GM18498 (cell line): ENCODE results near the gene SLC28A3.

Experiments
- ATAC-seq: cut with Tn5 transposase; IDR thresholded peaks from one replicate; pipeline ENCODE4 v1.9.1; 2021; ENCODE audit warnings: mild to moderate bottlenecking, moderate library complexity; ENCODE audit not compliant: unreplicated experiment

The SLC28A3 gene

GRCh38 chr9:84254972-84255371 lies 85.6 kb downstream of the SLC28A3 start:
- no peak for ATAC-seq

DNA sequence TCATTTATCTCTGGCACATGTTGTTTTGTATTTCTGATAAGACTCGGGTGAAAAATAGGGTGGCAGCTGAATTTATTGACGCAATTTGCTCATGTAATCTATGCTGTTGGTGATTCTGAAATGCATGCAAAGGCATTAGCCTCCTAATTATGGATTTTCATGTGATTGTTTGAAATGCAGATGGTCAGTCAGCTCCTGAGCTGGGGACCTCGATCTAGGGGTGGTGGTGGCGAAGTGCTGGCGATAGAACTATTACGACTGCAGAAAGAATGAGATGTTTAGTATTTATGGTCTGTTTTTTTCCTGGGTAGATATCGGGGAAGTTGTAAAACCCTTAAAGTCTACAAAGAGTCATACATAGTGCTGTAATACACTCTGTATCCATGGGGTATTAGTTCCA lies 88.6 kb downstream of the SLC28A3 start:
- ATAC-seq: no peak

GRCh38 chr9:84241817-84242373 lies 98.7 kb downstream of the SLC28A3 start:
- no peak for ATAC-seq

DNA sequence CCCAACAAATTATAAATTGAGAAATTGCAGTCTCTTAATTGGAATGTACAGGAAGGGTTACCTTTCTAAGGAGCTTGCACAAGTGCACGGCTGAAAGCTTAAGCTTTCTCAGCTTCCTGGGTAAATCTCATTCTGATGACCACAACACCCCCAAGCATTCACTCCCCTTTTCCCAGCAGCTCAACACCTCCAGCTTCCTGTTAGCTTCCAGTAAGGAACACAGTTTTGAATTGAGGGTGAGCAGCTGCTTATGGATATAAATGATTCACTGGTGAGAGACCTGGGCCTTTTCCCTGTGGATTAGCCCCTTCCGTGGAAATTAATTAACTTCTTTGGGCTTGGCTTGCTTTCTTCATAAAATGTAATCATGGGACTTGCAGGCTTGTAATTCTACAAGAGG lies 101.2 kb downstream of the SLC28A3 start:
- ATAC-seq: no peak

DNA sequence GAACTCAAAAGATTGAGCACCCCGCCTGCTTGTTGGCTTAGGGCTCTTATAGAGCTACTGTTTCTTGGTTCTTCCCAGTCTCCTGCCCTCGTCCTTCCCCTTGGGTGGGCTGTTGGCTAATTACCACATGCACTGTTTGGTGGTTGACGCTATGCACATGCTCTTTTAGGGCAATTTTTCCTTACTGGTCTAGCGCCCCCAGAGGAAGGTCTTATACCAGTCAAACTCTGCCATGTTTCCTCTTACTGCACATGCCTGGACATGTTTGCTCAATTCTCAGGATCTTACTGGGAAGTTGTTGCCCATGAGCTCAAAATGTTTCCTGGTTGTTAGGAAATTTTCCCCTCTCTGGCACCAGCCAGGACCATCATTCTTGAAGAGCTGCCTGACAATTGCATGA lies 101.9 kb downstream of the SLC28A3 start:
- no peak for ATAC-seq

GRCh38 chr9:84235511-84235910 lies 105.0 kb downstream of the SLC28A3 start:
- ATAC-seq: no peak

DNA sequence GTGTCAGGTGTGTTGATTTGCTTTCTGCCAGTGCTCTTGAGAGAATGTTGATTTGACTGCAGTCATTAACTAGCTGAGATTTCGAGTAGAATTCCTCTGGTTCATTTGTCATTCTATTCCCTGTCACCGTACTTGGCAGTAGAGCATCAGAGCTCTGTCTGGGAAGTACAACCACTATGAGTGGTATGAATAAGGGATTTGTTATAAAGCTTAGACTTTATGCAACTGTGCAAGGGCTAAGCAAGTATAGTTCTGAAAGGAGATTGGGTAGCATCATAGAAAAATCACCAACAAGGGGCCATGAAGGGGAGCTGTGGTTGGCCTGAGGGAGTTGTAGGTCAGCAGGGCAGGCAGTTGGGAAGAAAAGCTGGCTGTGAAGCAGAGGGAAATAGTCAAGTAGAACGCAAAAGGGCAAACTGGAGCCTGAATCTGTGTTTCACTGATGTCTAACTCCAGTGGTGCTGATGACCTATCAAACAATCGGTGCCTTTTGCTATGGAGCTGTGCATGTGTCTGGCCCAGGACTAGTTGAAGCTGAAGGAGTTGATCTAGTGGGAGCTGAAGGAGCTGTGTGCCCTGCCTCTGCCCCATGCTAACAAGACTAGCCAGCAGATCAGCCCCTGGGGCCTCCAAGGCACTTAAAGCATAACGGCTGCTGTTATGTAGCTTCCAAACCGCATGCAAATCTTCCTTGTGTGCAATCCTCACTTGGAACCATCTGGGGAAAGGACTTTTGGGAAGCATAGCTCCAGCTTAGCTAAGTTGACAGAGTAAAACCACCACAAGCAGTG lies 110.0 kb downstream of the SLC28A3 start:
- ATAC-seq: no peak

DNA sequence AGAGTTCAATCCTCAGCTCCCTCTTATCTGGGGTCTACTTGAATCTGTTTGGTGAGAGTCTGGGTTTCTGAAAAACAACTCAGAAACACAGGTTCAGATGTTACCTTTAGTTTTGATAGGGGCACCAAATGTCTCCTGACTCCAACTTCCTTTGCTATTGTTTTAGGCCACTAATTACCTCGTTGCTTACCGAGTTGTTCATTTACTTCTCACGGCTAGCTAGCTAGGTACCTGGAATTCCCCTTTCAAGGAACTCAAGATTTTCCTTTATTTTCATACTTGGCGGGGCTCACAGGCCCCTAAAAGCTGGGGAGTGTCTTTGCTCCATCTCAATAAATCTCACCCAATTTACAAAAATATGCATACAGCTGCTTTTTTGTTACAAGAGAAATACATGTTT lies 111.4 kb downstream of the SLC28A3 start:
- no peak for ATAC-seq

- ATAC-seq: no peak
Observed at GRCh38 chr9:84228130-84228720, 112.3 kb downstream of the SLC28A3 start.

GRCh38 chr9:84226126-84226525 lies 114.4 kb downstream of the SLC28A3 start:
- ATAC-seq: no peak
